AG09319 (cell line): Measurements from ENCODE around the gene INTS6L.

Experiments used
- DNase-seq: peaks from one replicate; pipeline ENCODE4 v3.0.0-alpha.2; 2010; ENCODE audit warnings: low read depth; ENCODE audit errors: extremely low read depth
- CTCF ChIP-seq: IDR thresholded peaks from 2 replicates; pipeline ENCODE4 v1.5.1; 2011; ENCODE audit warnings: low read depth, mild to moderate bottlenecking, inconsistent platforms, low read length, moderate library complexity

The INTS6L gene

GRCh38 chrX:135522878-135523693 is 2.6 kb downstream of the INTS6L start:
- no peak for DNase-seq
- no peak for TF ChIP-seq CTCF

- TF ChIP-seq CTCF = no peak
- no peak for DNase-seq
Measured at GRCh38 chrX:135528254-135528653, 7.8 kb downstream of the INTS6L start.

GRCh38 chrX:135528756-135529155 is 8.3 kb downstream of the INTS6L start:
- no peak for TF ChIP-seq CTCF
- no peak for DNase-seq

- no peak for TF ChIP-seq CTCF
- DNase-seq = no peak
Measured at GRCh38 chrX:135530097-135530496, 9.6 kb downstream of the INTS6L start.

- no peak for TF ChIP-seq CTCF
- DNase-seq = no peak
Measured at GRCh38 chrX:135531813-135532212, 11.4 kb downstream of the INTS6L start.

GRCh38 chrX:135535077-135535940 is 14.8 kb downstream of the INTS6L start:
- no peak for DNase-seq
- no peak for TF ChIP-seq CTCF

GRCh38 chrX:135536877-135537276 is 16.4 kb downstream of the INTS6L start:
- no peak for DNase-seq
- TF ChIP-seq CTCF = no peak
